ENCODE data around the gene MICAL2. TPM values are rescaled to one million over a fixed set of nuclear protein-coding genes. Genes with fewer than 3 reads are reported as not detected.
A peak's percentile ranks its signal among the peaks of the same experiment; 100 is the strongest.

MICAL2 gene
- total and polyA plus RNA-seq, 3 donors from 2014 or later: 224 to 461 (median 401) TPM

GRCh38 chr11:12172493-12173013 is 62.2 kb downstream of the MICAL2 start:
- Histone ChIP-seq H3K27me3 (no peaks in the 10 kb centered on the region), H3K4me3 (no peak overlapping the region), H3K4me1 (peaks cover 36% of the 10 kb centered on the region), H3K9me3 (no peaks in the 10 kb centered on the region), H3K36me3 (ENCODE audit: low read depth, missing control alignments) (no peaks in the 10 kb centered on the region), H3K27ac (peak overlapping the region; percentile 63 to 83)
- no peak for TF ChIP-seq CTCF (IDR thresholded peaks at IDR 0.05)
- TF ChIP-seq POLR2A (IDR thresholded peaks at IDR 0.05): no peak
- intact Hi-C loops (cut with DNase I; ENCODE audit: low total_unique reads): no loop called here
- no peak for DNase-seq
- WGBS, 2 donors: 63 to 64% methylated on average over 3 of the region's 3 CpGs

GRCh38 chr11:12173111-12173510 is 62.7 kb downstream of the MICAL2 start:
- Histone ChIP-seq H3K4me1 (peaks cover 41% of the 10 kb centered on the region), H3K27ac (peak overlapping the region; percentile 63 to 83), H3K27me3 (no peaks in the 10 kb centered on the region), H3K36me3 (ENCODE audit: low read depth, missing control alignments) (no peaks in the 10 kb centered on the region), H3K4me3 (no peak overlapping the region), H3K9me3 (no peaks in the 10 kb centered on the region)
- TF ChIP-seq CTCF (IDR thresholded peaks at IDR 0.05) (no peak), POLR2A (IDR thresholded peaks at IDR 0.05) (no peak)
- WGBS, 2 donors: 56 to 58% methylated on average over 4 of the region's 4 CpGs
- no peak for DNase-seq
- intact Hi-C loops (cut with DNase I; ENCODE audit: low total_unique reads): no loop called here

- H3K9me3 ChIP-seq: no peaks in the 10 kb centered on the region
- peak overlapping the region in 1 of 2 donors; percentile 83 for H3K27ac ChIP-seq
- no peak for DNase-seq
- H3K4me1 ChIP-seq: peaks cover 42% of the 10 kb centered on the region
- H3K27me3 ChIP-seq: no peaks in the 10 kb centered on the region
- 58 to 71% methylated on average over 1 of the region's 1 CpG for WGBS, 2 donors
- H3K36me3 ChIP-seq (ENCODE audit: low read depth, missing control alignments): no peaks in the 10 kb centered on the region
- intact Hi-C loops (cut with DNase I; ENCODE audit: low total_unique reads): no loop called here
- TF ChIP-seq CTCF (IDR thresholded peaks at IDR 0.05) (no peak), POLR2A (IDR thresholded peaks at IDR 0.05) (no peak)
- H3K4me3 ChIP-seq: no peak overlapping the region
Observed at GRCh38 chr11:12174128-12174476, 63.7 kb downstream of the MICAL2 start.

GRCh38 chr11:12174477-12175143 is 64.2 kb downstream of the MICAL2 start:
- no peak for DNase-seq
- intact Hi-C loops (cut with DNase I; ENCODE audit: low total_unique reads): no loop called here
- WGBS, 2 donors: 79% methylated on average over 3 of the region's 3 CpGs
- no peaks in the 10 kb centered on the region for H3K36me3 ChIP-seq (ENCODE audit: low read depth, missing control alignments)
- H3K27ac ChIP-seq: peak overlapping the region in 1 of 2 donors; percentile 83
- TF ChIP-seq CTCF (IDR thresholded peaks at IDR 0.05) (no peak), POLR2A (IDR thresholded peaks at IDR 0.05) (no peak)
- no peak overlapping the region for H3K4me3 ChIP-seq
- no peaks in the 10 kb centered on the region for H3K27me3 ChIP-seq
- H3K9me3 ChIP-seq: no peaks in the 10 kb centered on the region
- H3K4me1 ChIP-seq: peaks cover 43% of the 10 kb centered on the region
